ENCODE measurements around the gene TMEM92. TPM values are rescaled to one million over a fixed set of nuclear protein-coding genes. Genes with fewer than 3 reads are reported as not detected.
A peak's percentile ranks its signal among the peaks of the same experiment; 100 is the strongest.

Gene TMEM92
- total RNA-seq, 2 donors from 2014 or later, result 0.28 to 1.4 TPM

- ATAC-seq (ENCODE audit: insufficient number of reproducible peaks, low FRiP score, low read depth) (no peak), DNase-seq (ENCODE audit: low spot score) (no peak)
- Histone ChIP-seq H3K9me3 (no peaks in the 10 kb centered on the region), H3K4me3 (no peak overlapping the region), H3K27ac (no peak overlapping the region), H3K4me1 (ENCODE audit: control insufficient read depth in 1 of 2, low read depth in 2 of 2) (peaks cover 42 to 78% of the 10 kb centered on the region in 2 donors), H3K27me3 (replicated peaks; ENCODE audit: insufficient read depth) (no peaks in the 10 kb centered on the region), H3K36me3 (no peaks in the 10 kb centered on the region)
- no peak for TF ChIP-seq CTCF (IDR thresholded peaks at IDR 0.05)
Measured at GRCh38 chr17:50262001-50262794, 12.1 kb upstream of the TMEM92 start.

GRCh38 chr17:50263331-50264262 is 10.7 kb upstream of the TMEM92 start:
- no peak for TF ChIP-seq CTCF (IDR thresholded peaks at IDR 0.05)
- no peaks in the 10 kb centered on the region for H3K27me3 ChIP-seq (replicated peaks; ENCODE audit: insufficient read depth)
- no peaks in the 10 kb centered on the region for H3K9me3 ChIP-seq
- H3K36me3 ChIP-seq, result no peaks in the 10 kb centered on the region
- ATAC-seq (ENCODE audit: insufficient number of reproducible peaks, low FRiP score, low read depth), result no peak
- DNase-seq (ENCODE audit: low spot score), result no peak
- peaks cover 34 to 71% of the 10 kb centered on the region in 2 donors for H3K4me1 ChIP-seq (ENCODE audit: control insufficient read depth in 1 of 2, low read depth in 2 of 2)
- H3K4me3 ChIP-seq, result no peak overlapping the region
- no peak overlapping the region for H3K27ac ChIP-seq

- Histone ChIP-seq H3K9me3 (no peaks in the 10 kb centered on the region), H3K36me3 (no peaks in the 10 kb centered on the region), H3K27ac (peak overlapping the region in 1 of 2 donors; percentile 7), H3K4me1 (ENCODE audit: control insufficient read depth in 1 of 2, low read depth in 2 of 2) (peaks cover 29 to 68% of the 10 kb centered on the region in 2 donors), H3K4me3 (no peak overlapping the region), H3K27me3 (replicated peaks; ENCODE audit: insufficient read depth) (no peaks in the 10 kb centered on the region)
- DNase-seq (ENCODE audit: low spot score) (no peak), ATAC-seq (ENCODE audit: insufficient number of reproducible peaks, low FRiP score, low read depth) (no peak)
- no peak for TF ChIP-seq CTCF (IDR thresholded peaks at IDR 0.05)
Measured at GRCh38 chr17:50264263-50265113, 9.8 kb upstream of the TMEM92 start.

- Histone ChIP-seq H3K4me3 (no peak overlapping the region), H3K4me1 (ENCODE audit: control insufficient read depth in 1 of 2, low read depth in 2 of 2) (peaks cover 25 to 68% of the 10 kb centered on the region in 2 donors), H3K27me3 (replicated peaks; ENCODE audit: insufficient read depth) (no peaks in the 10 kb centered on the region), H3K36me3 (no peaks in the 10 kb centered on the region), H3K27ac (peak overlapping the region in 1 of 2 donors; percentile 7), H3K9me3 (no peaks in the 10 kb centered on the region)
- no peak for TF ChIP-seq CTCF (IDR thresholded peaks at IDR 0.05)
- DNase-seq (ENCODE audit: low spot score), result no peak
- no peak for ATAC-seq (ENCODE audit: insufficient number of reproducible peaks, low FRiP score, low read depth)
Measured at GRCh38 chr17:50265212-50265611, 9.1 kb upstream of the TMEM92 start.

Measured in thoracic aorta (tissue), 2 donors.